HG03175 (cell line): ENCODE measurements around the gene EMSY.
"Not testable (repeated sequence)": the region's sequence is repeated elsewhere in the genome, so short reads cannot be mapped to it uniquely, and the experiment has no call there.

Experiments used
- ATAC-seq: cut with Tn5 transposase; IDR thresholded peaks from one replicate; pipeline ENCODE4 v1.9.1; 2021; ENCODE audit warnings: mild to moderate bottlenecking, moderate library complexity; ENCODE audit not compliant: unreplicated experiment

Gene EMSY

GRCh38 chr11:76592961-76593360 is 148.1 kb downstream of the EMSY start:
- ATAC-seq, result no peak

- ATAC-seq, result not testable (repeated sequence)
Observed at GRCh38 chr11:76595091-76595490, 150.3 kb downstream of the EMSY start.

GRCh38 chr11:76596652-76597051 is 151.8 kb downstream of the EMSY start:
- ATAC-seq, result no peak

- no peak for ATAC-seq
Observed at GRCh38 chr11:76597533-76598425, 153.0 kb downstream of the EMSY start.

- ATAC-seq, result no peak
Observed at GRCh38 chr11:76598426-76598839, 153.6 kb downstream of the EMSY start.

GRCh38 chr11:76599041-76600013 is 154.5 kb downstream of the EMSY start:
- no peak for ATAC-seq

GRCh38 chr11:76600124-76600655 is 155.4 kb downstream of the EMSY start:
- ATAC-seq, result no peak

GRCh38 chr11:76601272-76601671 is 156.5 kb downstream of the EMSY start:
- no peak for ATAC-seq

- no peak for ATAC-seq
Observed at GRCh38 chr11:76601724-76602123, 156.9 kb downstream of the EMSY start.

GRCh38 chr11:76602431-76602861 is 157.6 kb downstream of the EMSY start:
- ATAC-seq, result no peak
